VCaP (cell line): ENCODE data around the gene SPOPL.

Experiments used
- H3K27ac ChIP-seq: fragments of 450-650 bp; 2 replicates; pipeline ENCODE4 v1.5.1; 2017
- TF ChIP-seq, protein P1 (sequence below): fragments of 450-650 bp; conservative IDR thresholded peaks from 2 replicates; pipeline ENCODE4 v1.5.1; 2017; ENCODE audit warnings: mild to moderate bottlenecking, moderate library complexity

The SPOPL gene

GRCh38 chr2:138496096-138496651 is 5.4 kb upstream of the SPOPL start:
- no peak overlapping the region for H3K27ac ChIP-seq
- TF ChIP-seq, protein P1, sequence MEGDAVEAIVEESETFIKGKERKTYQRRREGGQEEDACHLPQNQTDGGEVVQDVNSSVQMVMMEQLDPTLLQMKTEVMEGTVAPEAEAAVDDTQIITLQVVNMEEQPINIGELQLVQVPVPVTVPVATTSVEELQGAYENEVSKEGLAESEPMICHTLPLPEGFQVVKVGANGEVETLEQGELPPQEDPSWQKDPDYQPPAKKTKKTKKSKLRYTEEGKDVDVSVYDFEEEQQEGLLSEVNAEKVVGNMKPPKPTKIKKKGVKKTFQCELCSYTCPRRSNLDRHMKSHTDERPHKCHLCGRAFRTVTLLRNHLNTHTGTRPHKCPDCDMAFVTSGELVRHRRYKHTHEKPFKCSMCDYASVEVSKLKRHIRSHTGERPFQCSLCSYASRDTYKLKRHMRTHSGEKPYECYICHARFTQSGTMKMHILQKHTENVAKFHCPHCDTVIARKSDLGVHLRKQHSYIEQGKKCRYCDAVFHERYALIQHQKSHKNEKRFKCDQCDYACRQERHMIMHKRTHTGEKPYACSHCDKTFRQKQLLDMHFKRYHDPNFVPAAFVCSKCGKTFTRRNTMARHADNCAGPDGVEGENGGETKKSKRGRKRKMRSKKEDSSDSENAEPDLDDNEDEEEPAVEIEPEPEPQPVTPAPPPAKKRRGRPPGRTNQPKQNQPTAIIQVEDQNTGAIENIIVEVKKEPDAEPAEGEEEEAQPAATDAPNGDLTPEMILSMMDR: no peak

- no peak overlapping the region for H3K27ac ChIP-seq
- TF ChIP-seq, protein P1: no peak
Observed at GRCh38 chr2:138497294-138497693, 4.3 kb upstream of the SPOPL start.

- TF ChIP-seq, protein P1: no peak
- peak overlapping the region; percentile 95; the same call in 1 of the 2 replicates for H3K27ac ChIP-seq
Observed at GRCh38 chr2:138499684-138500083, 1.9 kb upstream of the SPOPL start.

DNA sequence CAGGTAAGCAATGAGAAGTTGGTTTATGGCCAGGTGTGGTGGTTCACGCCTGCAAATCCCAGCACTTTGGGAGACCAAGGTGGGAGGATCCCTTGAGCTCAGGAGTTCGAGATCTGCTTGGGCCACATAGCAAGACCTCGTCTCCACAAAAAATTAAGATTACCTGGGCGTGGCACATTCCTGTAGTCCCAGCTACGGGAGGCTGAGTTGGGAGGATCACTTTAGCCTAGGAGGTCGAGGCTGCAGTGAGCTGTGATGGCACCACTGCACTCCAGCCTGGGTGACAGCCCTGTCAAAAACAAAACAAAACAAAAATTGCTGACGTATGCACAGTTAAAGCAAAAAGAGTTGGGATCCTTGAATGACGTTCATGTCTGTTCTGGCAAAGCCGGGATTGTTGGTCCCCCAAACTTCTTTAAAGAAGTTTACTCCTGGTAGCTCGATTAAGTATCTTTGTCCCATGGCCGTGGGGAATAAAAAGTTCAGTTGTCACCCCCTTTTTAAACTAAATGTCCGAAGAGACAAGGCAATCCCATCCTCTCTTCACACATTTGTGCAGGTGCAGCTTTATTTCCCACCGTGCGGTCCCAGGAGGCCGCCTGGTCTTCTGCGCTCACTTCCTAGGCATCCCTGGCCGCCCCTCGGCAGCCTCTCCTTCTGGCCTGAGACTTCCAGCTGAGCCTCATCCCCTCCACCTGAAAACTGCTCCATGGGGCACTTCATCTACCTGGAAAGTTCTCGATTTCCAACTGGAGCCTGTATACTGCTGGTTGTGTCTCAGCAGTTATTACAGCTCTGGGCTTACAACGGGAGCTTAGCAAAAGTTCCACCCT is 762 bp upstream of the SPOPL start:
- TF ChIP-seq, protein P1: no peak
- H3K27ac ChIP-seq: peak overlapping the region; percentile 95

GRCh38 chr2:138502255-138503086 is 901 bp downstream of the SPOPL start:
- TF ChIP-seq, protein P1: no peak
- H3K27ac ChIP-seq: peak overlapping the region; percentile 95

GRCh38 chr2:138503087-138503442 is 1.5 kb downstream of the SPOPL start:
- TF ChIP-seq, protein P1: no peak

GRCh38 chr2:138503652-138504051 is 2.1 kb downstream of the SPOPL start:
- TF ChIP-seq, protein P1: no peak
- peak overlapping the region; percentile 95 for H3K27ac ChIP-seq

More at GRCh38 chr2:138503087-138503442, 1.5 kb downstream of the SPOPL start:
- peak overlapping the region; percentile 95 for H3K27ac ChIP-seq
